Activated naive CD8-positive, alpha-beta T cell treated with anti-CD3 and anti-CD28 coated beads, Interleukin-2, amount 50 U/mL, for 24 hours (primary cell): ENCODE data around the gene RHBDF1.
"Not testable (repeated sequence)": the region's sequence is repeated elsewhere in the genome, so short reads cannot be mapped to it uniquely, and the experiment has no call there.

ENCODE experiments used
- ATAC-seq: fragments of 150-1000 bp; cut with Tn5 transposase; one replicate; pipeline ENCODE4 v1.10.0; 2021
- DNase-seq: peaks from one replicate; pipeline ENCODE4 v3.0.0; 2021
- H3K27ac Mint-ChIP-seq: one replicate; pipeline ENCODE4 v1.8.0; 2021; ENCODE audit warnings: mild to moderate bottlenecking, mixed read lengths
- H3K27me3 Mint-ChIP-seq: one replicate; pipeline ENCODE4 v1.8.0; 2021; ENCODE audit warnings: mixed read lengths
- H3K36me3 Mint-ChIP-seq: one replicate; pipeline ENCODE4 v1.8.0; 2021; ENCODE audit warnings: low read depth, mixed read lengths
- H3K4me1 Mint-ChIP-seq: one replicate; pipeline ENCODE4 v1.8.0; 2021; ENCODE audit warnings: mixed read lengths
- H3K4me3 Mint-ChIP-seq: one replicate; pipeline ENCODE4 v1.8.0; 2021; ENCODE audit warnings: mild to moderate bottlenecking, moderate library complexity, mixed read lengths
- H3K9me3 Mint-ChIP-seq: one replicate; pipeline ENCODE4 v1.8.0; 2021; ENCODE audit warnings: mixed read lengths

The RHBDF1 gene

GRCh38 chr16:60929-61878, 11.2 kb downstream of the RHBDF1 start:
- Mint-ChIP-seq H3K36me3 (peaks cover 6% of the 10 kb centered on the region), H3K27ac (no peak overlapping the region), H3K4me3 (no peak overlapping the region), H3K4me1 (peaks cover 2% of the 10 kb centered on the region), H3K9me3 (no peaks in the 10 kb centered on the region), H3K27me3 (no peaks in the 10 kb centered on the region)
- ATAC-seq, result no peak
- DNase-seq, result no peak

GRCh38 chr16:60166-60565, 12.3 kb downstream of the RHBDF1 start:
- Mint-ChIP-seq H3K27me3 (no peaks in the 10 kb centered on the region), H3K4me1 (no peaks in the 10 kb centered on the region), H3K27ac (no peak overlapping the region), H3K4me3 (no peak overlapping the region), H3K36me3 (peaks cover 9% of the 10 kb centered on the region), H3K9me3 (no peaks in the 10 kb centered on the region)
- ATAC-seq, result no peak
- DNase-seq, result no peak

GRCh38 chr16:59440-60059, 12.9 kb downstream of the RHBDF1 start:
- Mint-ChIP-seq H3K36me3 (peaks cover 9% of the 10 kb centered on the region), H3K27me3 (no peaks in the 10 kb centered on the region), H3K27ac (no peak overlapping the region), H3K4me1 (peaks cover 3% of the 10 kb centered on the region), H3K9me3 (no peaks in the 10 kb centered on the region), H3K4me3 (no peak overlapping the region)
- DNase-seq (no peak), ATAC-seq (no peak)

- Mint-ChIP-seq H3K9me3 (no peaks in the 10 kb centered on the region), H3K36me3 (peaks cover 9% of the 10 kb centered on the region), H3K4me1 (peaks cover 7% of the 10 kb centered on the region), H3K27me3 (no peaks in the 10 kb centered on the region), H3K27ac (no peak overlapping the region), H3K4me3 (no peak overlapping the region)
- ATAC-seq, result no peak
- no peak for DNase-seq
Measured at GRCh38 chr16:58491-59439, 13.7 kb downstream of the RHBDF1 start.

- Mint-ChIP-seq H3K27ac (no peak overlapping the region), H3K4me3 (no peak overlapping the region), H3K27me3 (no peaks in the 10 kb centered on the region), H3K4me1 (peaks cover 13% of the 10 kb centered on the region), H3K9me3 (no peaks in the 10 kb centered on the region), H3K36me3 (peaks cover 13% of the 10 kb centered on the region)
- DNase-seq, result no peak
- ATAC-seq, result no peak
Measured at GRCh38 chr16:57711-58110, 14.7 kb downstream of the RHBDF1 start.

- H3K4me1 Mint-ChIP-seq, result peaks cover 22% of the 10 kb centered on the region
- H3K4me3 Mint-ChIP-seq, result no peak overlapping the region
- H3K27ac Mint-ChIP-seq, result no peak overlapping the region
- DNase-seq (no peak), ATAC-seq (no peak)
- no peaks in the 10 kb centered on the region for H3K27me3 Mint-ChIP-seq
- H3K9me3 Mint-ChIP-seq, result no peaks in the 10 kb centered on the region
- H3K36me3 Mint-ChIP-seq, result peaks cover 20% of the 10 kb centered on the region
Measured at GRCh38 chr16:56231-56927, 16.1 kb downstream of the RHBDF1 start.

GRCh38 chr16:55571-56136, 16.8 kb downstream of the RHBDF1 start:
- no peak for ATAC-seq
- Mint-ChIP-seq H3K27ac (no peak overlapping the region), H3K4me1 (peaks cover 29% of the 10 kb centered on the region), H3K36me3 (peaks cover 27% of the 10 kb centered on the region), H3K4me3 (no peak overlapping the region), H3K27me3 (no peaks in the 10 kb centered on the region), H3K9me3 (no peaks in the 10 kb centered on the region)
- no peak for DNase-seq

GRCh38 chr16:54237-54581, 18.2 kb downstream of the RHBDF1 start:
- H3K9me3 Mint-ChIP-seq, result no peaks in the 10 kb centered on the region
- peaks cover 36% of the 10 kb centered on the region for H3K4me1 Mint-ChIP-seq
- H3K36me3 Mint-ChIP-seq, result peaks cover 34% of the 10 kb centered on the region
- H3K4me3 Mint-ChIP-seq, result peak overlapping the region; percentile 100
- peak overlapping the region; percentile 98 for H3K27ac Mint-ChIP-seq
- DNase-seq, result no peak
- no peak for ATAC-seq
- no peaks in the 10 kb centered on the region for H3K27me3 Mint-ChIP-seq

- Mint-ChIP-seq H3K4me1 (peaks cover 36% of the 10 kb centered on the region), H3K9me3 (no peaks in the 10 kb centered on the region), H3K36me3 (peaks cover 39% of the 10 kb centered on the region), H3K27ac (peak within 1 kb of the TSS; percentile 98), H3K27me3 (no peaks in the 10 kb centered on the region), H3K4me3 (peak within 1 kb of the TSS; percentile 100)
- DNase-seq (peak; percentile 98), ATAC-seq (peak; percentile 98)
Measured at GRCh38 chr16:53346-54236, 18.8 kb downstream of the RHBDF1 start, which contains the start of the genes POLR3K and SNRNP25. Gene POLR3K, minus strand, starts transcription at chr16:53608. Its CDS starts 22 bp downstream, at chr16:53586. Gene SNRNP25, plus strand, starts transcription at chr16:53828. Its CDS starts 189 bp downstream, at chr16:54017.

GRCh38 chr16:50769-51591, 21.5 kb downstream of the RHBDF1 start:
- Mint-ChIP-seq H3K4me1 (peaks cover 39% of the 10 kb centered on the region), H3K9me3 (no peaks in the 10 kb centered on the region), H3K27ac (peak overlapping the region; percentile 28), H3K4me3 (peak overlapping the region; percentile 100), H3K27me3 (no peaks in the 10 kb centered on the region), H3K36me3 (peaks cover 46% of the 10 kb centered on the region)
- ATAC-seq, result no peak
- no peak for DNase-seq

- ATAC-seq (no peak), DNase-seq (no peak)
- H3K27ac Mint-ChIP-seq, result no peak overlapping the region
- H3K27me3 Mint-ChIP-seq, result no peaks in the 10 kb centered on the region
- H3K9me3 Mint-ChIP-seq, result no peaks in the 10 kb centered on the region
- H3K4me1 Mint-ChIP-seq, result peaks cover 34% of the 10 kb centered on the region
- H3K36me3 Mint-ChIP-seq, result peaks cover 73% of the 10 kb centered on the region
- H3K4me3 Mint-ChIP-seq, result no peak overlapping the region
Measured at GRCh38 chr16:47234-47633, 25.2 kb downstream of the RHBDF1 start.

- not testable (repeated sequence) for DNase-seq, ATAC-seq, H3K27me3 Mint-ChIP-seq, H3K4me3 Mint-ChIP-seq, H3K9me3 Mint-ChIP-seq, H3K27ac Mint-ChIP-seq
- Mint-ChIP-seq H3K36me3 (peaks cover 73% of the 10 kb centered on the region), H3K4me1 (peaks cover 33% of the 10 kb centered on the region)
Measured at GRCh38 chr16:46510-46909, 25.9 kb downstream of the RHBDF1 start.
